Psoas muscle (tissue), 8 donors: ENCODE data around the gene APOL5. TPM values are rescaled to one million over a fixed set of nuclear protein-coding genes. Genes with fewer than 3 reads are reported as not detected.
A peak's percentile ranks its signal among the peaks of the same experiment; 100 is the strongest.

ENCODE experiments used
- ATAC-seq, 4 donors: fragments of 200-7000 bp; cut with Tn5 transposase; one replicate each; pipeline ENCODE4 v1.9.1; 2020; ENCODE audit warnings: moderate library complexity in 3 of 4, mild to moderate bottlenecking in 2 of 4
- DNase-seq, 2 donors: peaks; one replicate each; pipeline ENCODE4 v3.0.0-alpha.2; 2020
- H3K27ac ChIP-seq: fragments of 200-600 bp; one replicate; pipeline ENCODE4 v1.8.0; 2022
- H3K27me3 ChIP-seq, 3 donors: fragments of 200-600 bp in 1 of 3; one replicate each; pipeline versions ENCODE4 v1.6.1 to v1.8.0; 2013 to 2022; ENCODE audit warnings: low read length in 2 of 3, mild to moderate bottlenecking in 2 of 3, moderate library complexity in 1 of 3; ENCODE audit not compliant: insufficient read depth in 3 of 3
- H3K36me3 ChIP-seq, 2 donors: fragments of 200-600 bp in 1 of 2; one replicate each; pipeline versions ENCODE4 v1.6.1 to v1.8.0; 2013 to 2022; ENCODE audit warnings: low read depth in 1 of 2, mild to moderate bottlenecking in 1 of 2, moderate library complexity in 1 of 2; ENCODE audit not compliant: insufficient read depth in 1 of 2
- H3K4me1 ChIP-seq: fragments of 200-600 bp; one replicate; pipeline ENCODE4 v1.8.0; 2022
- H3K4me3 ChIP-seq: fragments of 200-600 bp; one replicate; pipeline ENCODE4 v1.8.0; 2022; ENCODE audit warnings: mild to moderate bottlenecking
- H3K9me3 ChIP-seq: fragments of 200-600 bp; one replicate; pipeline ENCODE4 v1.8.0; 2022
- CTCF ChIP-seq: fragments of 200-600 bp; IDR thresholded peaks from one replicate; pipeline ENCODE4 v1.8.0; 2022; ENCODE audit warnings: antibody characterized with exemption
- WGBS, 3 donors: extraction: QIAGEN DNeasy Blood & Tissue Kit; methylation state at CpG; one replicate each; pipeline versions ENCODE4 v1.1.6 to v1.1.7; 2013; 5-methylcytosine and 5-hydroxymethylcytosine counted together
- intact Hi-C, 2 donors: fragments of 100-400 bp; cut with DNase I; formaldehyde crosslinking; loops; one replicate each; pipeline versions ENCODE4 v1.11.0 to v1.14.2; 2022
- polyA plus RNA-seq, 3 donors: library from polyadenylated mRNA; stranded (reverse); fragments of 200-250 nt; gene quantifications; one replicate each; pipeline ENCODE4 v1.2.3, GENCODE V29; 2013
- total RNA-seq, 4 donors: library from RNA; stranded (reverse); fragmentation: NEBNext Ultra II Directional in 2 of 4; extraction: Animal tissue kit (Norgen Biotek cat#: 25700) in 2 of 4; gene quantifications; one replicate each; pipeline versions ENCODE4 v1.2.1 to v1.2.4, GENCODE V29; 2021 to 2023
- donor health status: healthy with polysubstance abuse.
- donor health status: DM: no; HTN: no; CAD: no; lungs with moderate emphysema.
- donor health status: Bipolar disorder and iron deficiency.
- donor health status: healthy.
- donor health status: DM: yes; HTN: yes; CAD: no.
- donor health status: DM: no; HTN: no; CAD: no.
- donor health status: DM: no; HTN: no; CAD: no.
- donor health status: DM: yes; HTN: yes; CAD: no.

Gene APOL5
- total and polyA plus RNA-seq, 7 donors: 0.04 to 0.45 (median 0.10) TPM; not detected in 3

GRCh38 chr22:35685731-35686130, 31.9 kb upstream of the APOL5 start:
- 41 to 76% (median 42%) methylated on average over 11 of the region's 11 CpGs for WGBS, 3 donors
- ATAC-seq: peak; percentile 4 to 84 (median 64)
- Histone ChIP-seq H3K9me3 (no peaks in the 10 kb centered on the region), H3K27ac (peak overlapping the region; percentile 92), H3K27me3 (no peaks in the 10 kb centered on the region), H3K4me1 (peaks cover 19% of the 10 kb centered on the region), H3K4me3 (peak overlapping the region; percentile 58), H3K36me3 (no peaks in the 10 kb centered on the region)
- DNase-seq: no peak
- no peak for TF ChIP-seq CTCF
- intact Hi-C loops: loop anchor here (2.0 to 10.0 kb wide), 5 partner anchors 42 to 235 kb away; no protein-coding TSS in a partner anchor

- 65 to 91% (median 67%) methylated on average over 4 of the region's 4 CpGs for WGBS, 3 donors
- no peak for ATAC-seq
- Histone ChIP-seq H3K9me3 (no peaks in the 10 kb centered on the region), H3K27me3 (no peaks in the 10 kb centered on the region), H3K27ac (peak overlapping the region; percentile 92), H3K4me1 (peaks cover 19% of the 10 kb centered on the region), H3K36me3 (no peaks in the 10 kb centered on the region), H3K4me3 (peak overlapping the region; percentile 58)
- TF ChIP-seq CTCF: no peak
- DNase-seq: no peak
- intact Hi-C loops: loop anchor here (5.0 to 10.0 kb wide), 4 partner anchors 41 to 229 kb away; no protein-coding TSS in a partner anchor
Observed at GRCh38 chr22:35686298-35686697, 31.4 kb upstream of the APOL5 start.

- intact Hi-C loops: loop anchor here (5.0 to 10.0 kb wide), 4 partner anchors 40 to 227 kb away; no protein-coding TSS in a partner anchor
Observed at GRCh38 chr22:35687461-35687860, 30.2 kb upstream of the APOL5 start.

GRCh38 chr22:35688913-35689675, 28.6 kb upstream of the APOL5 start:
- no peak for TF ChIP-seq CTCF
- intact Hi-C loops: loop anchor here (5.0 to 10.0 kb wide), 4 partner anchors 38 to 226 kb away; no protein-coding TSS in a partner anchor
- Histone ChIP-seq H3K27ac (no peak overlapping the region), H3K9me3 (no peaks in the 10 kb centered on the region), H3K4me3 (no peak overlapping the region), H3K36me3 (no peaks in the 10 kb centered on the region), H3K4me1 (peaks cover 13% of the 10 kb centered on the region), H3K27me3 (no peaks in the 10 kb centered on the region)
- WGBS, 3 donors: 71 to 80% (median 80%) methylated on average over 10 of the region's 10 CpGs
- no peak for ATAC-seq
- DNase-seq: no peak

More at GRCh38 chr22:35687461-35687860, 30.2 kb upstream of the APOL5 start:
- no peaks in the 10 kb centered on the region for H3K9me3 ChIP-seq
- H3K4me1 ChIP-seq: peaks cover 19% of the 10 kb centered on the region
- WGBS, 3 donors: 74 to 84% (median 76%) methylated on average over 6 of the region's 6 CpGs
- no peaks in the 10 kb centered on the region for H3K27me3 ChIP-seq
- no peak for TF ChIP-seq CTCF
- DNase-seq: no peak
- H3K4me3 ChIP-seq: no peak overlapping the region
- no peaks in the 10 kb centered on the region for H3K36me3 ChIP-seq
- no peak overlapping the region for H3K27ac ChIP-seq
- no peak for ATAC-seq
